ENCODE results near the gene PTGDR2. TPM values are rescaled to one million over a fixed set of nuclear protein-coding genes. Genes with fewer than 3 reads are reported as not detected.

PTGDR2 gene
- total and polyA plus RNA-seq, 12 donors = 0.35 to 5.7 (median 1.2) TPM

- ATAC-seq (no peak), DNase-seq (no peak)
- H3K9me3 ChIP-seq = no peaks in the 10 kb centered on the region
- no peaks in the 10 kb centered on the region for H3K27me3 ChIP-seq
- H3K4me1 ChIP-seq = peaks cover 7 to 43% (median 13%) of the 10 kb centered on the region in 9 donors
- intact Hi-C loops (cut with DNase I) = loop anchor here in 4 of 10 donors (10.0 kb wide), 3 partner anchors 298 to 348 kb away; no protein-coding TSS in a partner anchor
- no peaks in the 10 kb centered on the region for H3K36me3 ChIP-seq
- no peak overlapping the region for H3K27ac ChIP-seq
- no peak overlapping the region for H3K4me3 ChIP-seq
- TF ChIP-seq, protein P1, sequence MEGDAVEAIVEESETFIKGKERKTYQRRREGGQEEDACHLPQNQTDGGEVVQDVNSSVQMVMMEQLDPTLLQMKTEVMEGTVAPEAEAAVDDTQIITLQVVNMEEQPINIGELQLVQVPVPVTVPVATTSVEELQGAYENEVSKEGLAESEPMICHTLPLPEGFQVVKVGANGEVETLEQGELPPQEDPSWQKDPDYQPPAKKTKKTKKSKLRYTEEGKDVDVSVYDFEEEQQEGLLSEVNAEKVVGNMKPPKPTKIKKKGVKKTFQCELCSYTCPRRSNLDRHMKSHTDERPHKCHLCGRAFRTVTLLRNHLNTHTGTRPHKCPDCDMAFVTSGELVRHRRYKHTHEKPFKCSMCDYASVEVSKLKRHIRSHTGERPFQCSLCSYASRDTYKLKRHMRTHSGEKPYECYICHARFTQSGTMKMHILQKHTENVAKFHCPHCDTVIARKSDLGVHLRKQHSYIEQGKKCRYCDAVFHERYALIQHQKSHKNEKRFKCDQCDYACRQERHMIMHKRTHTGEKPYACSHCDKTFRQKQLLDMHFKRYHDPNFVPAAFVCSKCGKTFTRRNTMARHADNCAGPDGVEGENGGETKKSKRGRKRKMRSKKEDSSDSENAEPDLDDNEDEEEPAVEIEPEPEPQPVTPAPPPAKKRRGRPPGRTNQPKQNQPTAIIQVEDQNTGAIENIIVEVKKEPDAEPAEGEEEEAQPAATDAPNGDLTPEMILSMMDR (IDR thresholded peaks at IDR 0.05) = no peak
- WGBS, 2 donors = 57 to 68% methylated on average over 9 of the region's 9 CpGs
These were observed 18.8 kb downstream of the PTGDR2 start for GRCh38 chr11:60836866-60837515.

DNA sequence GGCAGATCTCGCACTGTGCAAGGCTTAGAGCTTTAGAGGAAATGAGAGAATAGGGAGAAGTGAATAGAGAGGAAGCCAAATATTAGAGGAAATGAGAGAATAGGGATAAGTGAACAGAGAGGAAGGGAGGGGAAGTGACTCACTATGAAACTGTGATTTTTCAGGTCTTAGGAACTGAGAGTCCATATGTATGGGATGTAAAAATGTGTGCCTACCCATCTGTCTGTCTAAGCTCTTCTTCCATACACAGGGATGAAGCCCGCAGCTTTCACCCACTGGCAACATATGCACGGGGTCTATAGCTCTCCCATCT is 20.3 kb downstream of the PTGDR2 start:
- Histone ChIP-seq H3K4me3 (no peak overlapping the region), H3K9me3 (no peaks in the 10 kb centered on the region), H3K27ac (peak overlapping the region in 1 of 10 donors; percentile 69), H3K36me3 (no peaks in the 10 kb centered on the region), H3K4me1 (peaks cover 0 to 40% (median 5%) of the 10 kb centered on the region in 9 donors), H3K27me3 (no peaks in the 10 kb centered on the region)
- ATAC-seq (peak in 3 of 8 donors; percentile 32 to 40 (median 37)), DNase-seq (no peak)
- intact Hi-C loops (cut with DNase I) = loop anchor here in 4 of 10 donors (10.0 kb wide), 3 partner anchors 299 to 349 kb away; no protein-coding TSS in a partner anchor
- TF ChIP-seq, protein P1 (IDR thresholded peaks at IDR 0.05) = no peak
- 67 to 76% methylated on average over 3 of the region's 3 CpGs for WGBS, 2 donors

GRCh38 chr11:60834742-60835533 is 20.8 kb downstream of the PTGDR2 start:
- no peak overlapping the region for H3K4me3 ChIP-seq
- no peak for ATAC-seq
- TF ChIP-seq, protein P1 (IDR thresholded peaks at IDR 0.05) = no peak
- peak overlapping the region in 1 of 10 donors; percentile 69 for H3K27ac ChIP-seq
- H3K36me3 ChIP-seq = no peaks in the 10 kb centered on the region
- no peaks in the 10 kb centered on the region for H3K9me3 ChIP-seq
- no peak for DNase-seq
- 60 to 64% methylated on average over 7 of the region's 7 CpGs for WGBS, 2 donors
- intact Hi-C loops (cut with DNase I) = loop anchor here (5.0 to 10.0 kb wide), 11 partner anchors 57 to 352 kb away; no protein-coding TSS in a partner anchor
- peaks cover 0 to 35% (median 4%) of the 10 kb centered on the region in 9 donors for H3K4me1 ChIP-seq
- H3K27me3 ChIP-seq = no peaks in the 10 kb centered on the region

GRCh38 chr11:60831501-60832079 is 24.2 kb downstream of the PTGDR2 start:
- WGBS, 2 donors = 52 to 53% methylated on average over 7 of the region's 7 CpGs
- ATAC-seq = no peak

More at GRCh38 chr11:60831501-60832079, 24.2 kb downstream of the PTGDR2 start:
- Histone ChIP-seq H3K27me3 (no peaks in the 10 kb centered on the region), H3K27ac (no peak overlapping the region), H3K36me3 (no peaks in the 10 kb centered on the region), H3K4me3 (no peak overlapping the region), H3K9me3 (no peaks in the 10 kb centered on the region), H3K4me1 (peaks cover 0 to 34% (median 0%) of the 10 kb centered on the region in 9 donors)
- TF ChIP-seq, protein P1 (IDR thresholded peaks at IDR 0.05) = no peak
- intact Hi-C loops (cut with DNase I) = loop anchor here (1.0 to 10.0 kb wide), 17 partner anchors 54 to 356 kb away; no protein-coding TSS in a partner anchor
- no peak for DNase-seq

Data from heart right ventricle (tissue), 16 donors.